K562 (cell line): ENCODE data around the gene HSPA1B. TPM values are rescaled to one million over a fixed set of nuclear protein-coding genes. Genes with fewer than 3 reads are reported as not detected.

Experiments
- CHD7 ChIP-seq: fragments of 200-600 bp; sonication (generic); IDR thresholded peaks from one replicate; pipeline ENCODE4 v1.6.1; 2012; ENCODE audit warnings: mild to moderate bottlenecking, low read depth, low read length, inconsistent platforms
- FOXJ2 ChIP-seq: fragments of 200-800 bp; sonication (Bioruptor generic); IDR thresholded peaks from 2 replicates; pipeline ENCODE4 v1.6.1; 2016; ENCODE audit warnings: missing genetic modification characterization, missing compliant biosample characterization
- GABPB1 ChIP-seq: sonication (generic); formaldehyde crosslinking; IDR thresholded peaks from 2 replicates; pipeline ENCODE4 v1.8.0; 2022; ENCODE audit warnings: mild to moderate bottlenecking, missing genetic modification reagents
- POLR2AphosphoS2 ChIP-seq: IDR thresholded peaks from 2 replicates; pipeline ENCODE4 v1.6.1; 2012; ENCODE audit warnings: low read length, improper control_type of control experiment
- polyA plus RNA-seq, 8 experiments: library from polyadenylated mRNA; depleted of rRNA in 4 of 8; stranded (reverse) in 5 of 8; unstranded in 3 of 8; fragments of >200 nt; fragmentation: Nextera tagmentation in 2 of 8; fragmentation: Illumina TruSeq in 1 of 8; extraction: Ambion mirVana in 2 of 8; extraction: Trizol in 1 of 8; gene quantifications; 2 replicates each; pipeline versions ENCODE4 v1.2.1 to v1.2.3, GENCODE V29; 2011 to 2014; ENCODE audit warnings: inconsistent platforms in 1 of 8, missing spikeins in 1 of 8
- total RNA-seq, 7 experiments: library from RNA; depleted of rRNA in 6 of 7; stranded (reverse); fragments of >200 nt in 6 of 7; fragmentation: Illumina TruSeq in 2 of 7; extraction: Trizol in 2 of 7; gene quantifications; 2 replicates each; pipeline versions ENCODE4 v1.2.1 to v1.2.3, GENCODE V29; 2011 to 2021; ENCODE audit warnings: low replicate concordance in 1 of 7
- TF ChIP-seq, protein P1 (sequence below), 2 experiments: fragments of 450-650 bp; formaldehyde crosslinking in 1 of 2; IDR thresholded peaks; 2 replicates each; pipeline versions ENCODE4 v1.4.0 to v1.6.1; 2014 to 2020; ENCODE audit warnings: mild to moderate bottlenecking in 2 of 2, borderline replicate concordance in 1 of 2, low read depth in 1 of 2

HSPA1B gene
- total and polyA plus RNA-seq, 9 of the 15 experiments (the other 6 are each of a cell fraction or from before 2014, with no cell fraction given) = 0.27 to 227 (median 51.2) TPM

- peak; percentile 55; the same call in 1 of the 2 replicates for TF ChIP-seq GABPB1
- no peak for TF ChIP-seq CHD7
- no peak for TF ChIP-seq FOXJ2 (tag)
- TF ChIP-seq, protein P1, sequence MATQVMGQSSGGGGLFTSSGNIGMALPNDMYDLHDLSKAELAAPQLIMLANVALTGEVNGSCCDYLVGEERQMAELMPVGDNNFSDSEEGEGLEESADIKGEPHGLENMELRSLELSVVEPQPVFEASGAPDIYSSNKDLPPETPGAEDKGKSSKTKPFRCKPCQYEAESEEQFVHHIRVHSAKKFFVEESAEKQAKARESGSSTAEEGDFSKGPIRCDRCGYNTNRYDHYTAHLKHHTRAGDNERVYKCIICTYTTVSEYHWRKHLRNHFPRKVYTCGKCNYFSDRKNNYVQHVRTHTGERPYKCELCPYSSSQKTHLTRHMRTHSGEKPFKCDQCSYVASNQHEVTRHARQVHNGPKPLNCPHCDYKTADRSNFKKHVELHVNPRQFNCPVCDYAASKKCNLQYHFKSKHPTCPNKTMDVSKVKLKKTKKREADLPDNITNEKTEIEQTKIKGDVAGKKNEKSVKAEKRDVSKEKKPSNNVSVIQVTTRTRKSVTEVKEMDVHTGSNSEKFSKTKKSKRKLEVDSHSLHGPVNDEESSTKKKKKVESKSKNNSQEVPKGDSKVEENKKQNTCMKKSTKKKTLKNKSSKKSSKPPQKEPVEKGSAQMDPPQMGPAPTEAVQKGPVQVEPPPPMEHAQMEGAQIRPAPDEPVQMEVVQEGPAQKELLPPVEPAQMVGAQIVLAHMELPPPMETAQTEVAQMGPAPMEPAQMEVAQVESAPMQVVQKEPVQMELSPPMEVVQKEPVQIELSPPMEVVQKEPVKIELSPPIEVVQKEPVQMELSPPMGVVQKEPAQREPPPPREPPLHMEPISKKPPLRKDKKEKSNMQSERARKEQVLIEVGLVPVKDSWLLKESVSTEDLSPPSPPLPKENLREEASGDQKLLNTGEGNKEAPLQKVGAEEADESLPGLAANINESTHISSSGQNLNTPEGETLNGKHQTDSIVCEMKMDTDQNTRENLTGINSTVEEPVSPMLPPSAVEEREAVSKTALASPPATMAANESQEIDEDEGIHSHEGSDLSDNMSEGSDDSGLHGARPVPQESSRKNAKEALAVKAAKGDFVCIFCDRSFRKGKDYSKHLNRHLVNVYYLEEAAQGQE (IDR thresholded peaks at IDR 0.05; ENCODE audit: borderline replicate concordance) = no peak
- TF ChIP-seq, protein P1 (CRISPR knock-in tag; IDR thresholded peaks at IDR 0.05; ENCODE audit: low read depth) = peak; percentile 80
- TF ChIP-seq POLR2AphosphoS2 = no peak
Measured at GRCh38 chr6:31826793-31827285, 699 bp upstream of the HSPA1B start (continued).
